NCI-H146 treated with DMSO at 0.1 percent for 48 hours (cell line): Measurements from ENCODE around the gene AS3MT.
"Not testable (repeated sequence)": the region's sequence is repeated elsewhere in the genome, so short reads cannot be mapped to it uniquely, and the experiment has no call there.

Source experiments
- DNase-seq: peaks from one replicate; lab custom pipeline; 2025; ENCODE audit not compliant: unreplicated experiment; lab: John Stamatoyannopoulos, UW

Gene AS3MT

GRCh38 chr10:102855731-102856436, 13.4 kb upstream of the AS3MT start:
- DNase-seq: not testable (repeated sequence)

GRCh38 chr10:102856758-102857424, 12.4 kb upstream of the AS3MT start:
- no peak for DNase-seq

GRCh38 chr10:102859911-102860310, 9.4 kb upstream of the AS3MT start:
- DNase-seq: no peak

- no peak for DNase-seq
These were observed 5.6 kb upstream of the AS3MT start for GRCh38 chr10:102863660-102864059.

- DNase-seq: no peak
These were observed 3.6 kb upstream of the AS3MT start for GRCh38 chr10:102865620-102866019.

- no peak for DNase-seq
These were observed 386 bp upstream of the AS3MT start for GRCh38 chr10:102868911-102869257.

- DNase-seq: no peak
These were observed 951 bp downstream of the AS3MT start for GRCh38 chr10:102870221-102870620.

GRCh38 chr10:102872163-102872562, 2.9 kb downstream of the AS3MT start:
- DNase-seq: no peak

GRCh38 chr10:102876747-102877153, 7.5 kb downstream of the AS3MT start:
- peak; percentile 89 for DNase-seq

- DNase-seq: no peak
These were observed 9.4 kb downstream of the AS3MT start for GRCh38 chr10:102878629-102879028.

GRCh38 chr10:102880256-102880655, 11.0 kb downstream of the AS3MT start:
- DNase-seq: no peak

- no peak for DNase-seq
These were observed 18.8 kb downstream of the AS3MT start for GRCh38 chr10:102888048-102888447.

GRCh38 chr10:102894466-102895213, 25.4 kb downstream of the AS3MT start:
- no peak for DNase-seq

GRCh38 chr10:102900006-102900405, 30.7 kb downstream of the AS3MT start:
- DNase-seq: no peak

GRCh38 chr10:102904346-102904745, 35.1 kb downstream of the AS3MT start:
- DNase-seq: no peak

- no peak for DNase-seq
These were observed 37.2 kb downstream of the AS3MT start for GRCh38 chr10:102906507-102906906.

GRCh38 chr10:102914781-102915180, 45.5 kb downstream of the AS3MT start:
- DNase-seq: no peak

- no peak for DNase-seq
These were observed 46.9 kb downstream of the AS3MT start for GRCh38 chr10:102916173-102916572.

- DNase-seq: peak; percentile 55
These were observed 48.2 kb downstream of the AS3MT start for GRCh38 chr10:102917314-102917961.

GRCh38 chr10:102917962-102918816, 48.9 kb downstream of the AS3MT start, which contains the start of gene CNNM2:
Gene CNNM2, plus strand, starts transcription at chr10:102918294. Its CDS starts 187 bp downstream, at chr10:102918481.
- DNase-seq: peak; percentile 98
